ENCODE data around the gene MYD88. TPM values are rescaled to one million over a fixed set of nuclear protein-coding genes. Genes with fewer than 3 reads are reported as not detected.

Gene MYD88
- total RNA-seq, 1 donor from 2014 or later, result 6.9 TPM

- peaks cover 51% of the 10 kb centered on the region for H3K36me3 ChIP-seq
- H3K27ac ChIP-seq (replicated peaks), result peak within 1 kb of the TSS; percentile 98
- intact Hi-C loops (cut with micrococcal nuclease), result no loop called here
- H3K4me3 ChIP-seq, result peak within 1 kb of the TSS; percentile 91
- no peaks in the 10 kb centered on the region for H3K9me3 ChIP-seq (replicated peaks)
- TF ChIP-seq CTCF (IDR thresholded peaks at IDR 0.05; ENCODE audit: borderline replicate concordance), result no peak
- DNase-seq, result peak; percentile 100
- peaks cover 79% of the 10 kb centered on the region for H3K4me1 ChIP-seq
- H3K27me3 ChIP-seq (ENCODE audit: low read depth), result no peaks in the 10 kb centered on the region
Measured at GRCh38 chr3:38136777-38137614, 1.5 kb upstream of the MYD88 start, which contains the start of gene ACAA1. ACAA1 (minus strand) TSS chr3:38137127; CDS start chr3:38137035, 92 bp downstream.

GRCh38 chr3:38137615-38138348 is 679 bp upstream of the MYD88 start:
- peaks cover 71% of the 10 kb centered on the region for H3K4me1 ChIP-seq
- no peaks in the 10 kb centered on the region for H3K27me3 ChIP-seq (ENCODE audit: low read depth)
- H3K27ac ChIP-seq (replicated peaks), result peak overlapping the region; percentile 98
- no peak for TF ChIP-seq CTCF (IDR thresholded peaks at IDR 0.05; ENCODE audit: borderline replicate concordance)
- intact Hi-C loops (cut with micrococcal nuclease), result no loop called here
- peaks cover 45% of the 10 kb centered on the region for H3K36me3 ChIP-seq
- H3K9me3 ChIP-seq (replicated peaks), result no peaks in the 10 kb centered on the region
- no peak for DNase-seq
- H3K4me3 ChIP-seq, result peak overlapping the region; percentile 91

GRCh38 chr3:38139191-38139590 is 730 bp downstream of the MYD88 start:
- H3K27me3 ChIP-seq (ENCODE audit: low read depth), result no peaks in the 10 kb centered on the region
- H3K9me3 ChIP-seq (replicated peaks), result no peaks in the 10 kb centered on the region
- H3K4me3 ChIP-seq, result peak overlapping the region; percentile 91
- H3K27ac ChIP-seq (replicated peaks), result peak overlapping the region; percentile 98
- DNase-seq, result no peak
- peaks cover 32% of the 10 kb centered on the region for H3K36me3 ChIP-seq
- no peak for TF ChIP-seq CTCF (IDR thresholded peaks at IDR 0.05; ENCODE audit: borderline replicate concordance)
- intact Hi-C loops (cut with micrococcal nuclease), result no loop called here
- peaks cover 57% of the 10 kb centered on the region for H3K4me1 ChIP-seq

- no peak for DNase-seq
- H3K27me3 ChIP-seq (ENCODE audit: low read depth), result no peaks in the 10 kb centered on the region
- peaks cover 28% of the 10 kb centered on the region for H3K36me3 ChIP-seq
- no peak overlapping the region for H3K27ac ChIP-seq (replicated peaks)
- H3K4me3 ChIP-seq, result peak overlapping the region; percentile 91
- no peaks in the 10 kb centered on the region for H3K9me3 ChIP-seq (replicated peaks)
- intact Hi-C loops (cut with micrococcal nuclease), result no loop called here
- peaks cover 53% of the 10 kb centered on the region for H3K4me1 ChIP-seq
- no peak for TF ChIP-seq CTCF (IDR thresholded peaks at IDR 0.05; ENCODE audit: borderline replicate concordance)
Measured at GRCh38 chr3:38139652-38140051, 1.2 kb downstream of the MYD88 start.

- Histone ChIP-seq H3K27me3 (ENCODE audit: low read depth) (no peaks in the 10 kb centered on the region), H3K36me3 (peaks cover 19% of the 10 kb centered on the region), H3K4me3 (no peak overlapping the region), H3K4me1 (peaks cover 44% of the 10 kb centered on the region), H3K9me3 (replicated peaks) (no peaks in the 10 kb centered on the region), H3K27ac (replicated peaks) (no peak overlapping the region)
- no peak for TF ChIP-seq CTCF (IDR thresholded peaks at IDR 0.05; ENCODE audit: borderline replicate concordance)
- intact Hi-C loops (cut with micrococcal nuclease), result no loop called here
- no peak for DNase-seq
Measured at GRCh38 chr3:38140326-38141172, 2.1 kb downstream of the MYD88 start.
